Measurements from ENCODE around the gene FOXB1. TPM values are rescaled to one million over a fixed set of nuclear protein-coding genes. Genes with fewer than 3 reads are reported as not detected.

FOXB1 gene
- total RNA-seq, 1 donor from 2014 or later = not detected

- Histone ChIP-seq H3K27me3 (peaks cover 5% of the 10 kb centered on the region), H3K36me3 (no peaks in the 10 kb centered on the region), H3K4me3 (no peak overlapping the region), H3K9me3 (no peaks in the 10 kb centered on the region), H3K27ac (no peak overlapping the region), H3K4me1 (no peaks in the 10 kb centered on the region)
- no peak for DNase-seq
- TF ChIP-seq CTCF (IDR thresholded peaks at IDR 0.05) = no peak
- no peak for ATAC-seq
- intact Hi-C loops (cut with DNase I) = no loop called here
These were observed 38.4 kb upstream of the FOXB1 start for GRCh38 chr15:59965741-59966140.

- H3K9me3 ChIP-seq = no peaks in the 10 kb centered on the region
- no peak for ATAC-seq
- TF ChIP-seq CTCF (IDR thresholded peaks at IDR 0.05) = no peak
- intact Hi-C loops (cut with DNase I) = no loop called here
- no peak overlapping the region for H3K4me3 ChIP-seq
- H3K27me3 ChIP-seq = peaks cover 6% of the 10 kb centered on the region
- H3K27ac ChIP-seq = no peak overlapping the region
- H3K4me1 ChIP-seq = no peaks in the 10 kb centered on the region
- H3K36me3 ChIP-seq = no peaks in the 10 kb centered on the region
- DNase-seq = no peak
These were observed 37.8 kb upstream of the FOXB1 start for GRCh38 chr15:59966262-59966661.

GRCh38 chr15:59968314-59968713, 35.8 kb upstream of the FOXB1 start:
- Histone ChIP-seq H3K27ac (no peak overlapping the region), H3K9me3 (no peaks in the 10 kb centered on the region), H3K36me3 (no peaks in the 10 kb centered on the region), H3K4me1 (no peaks in the 10 kb centered on the region), H3K27me3 (peaks cover 6% of the 10 kb centered on the region), H3K4me3 (no peak overlapping the region)
- TF ChIP-seq CTCF (IDR thresholded peaks at IDR 0.05) = no peak
- intact Hi-C loops (cut with DNase I) = no loop called here
- ATAC-seq (no peak), DNase-seq (no peak)

- TF ChIP-seq CTCF (IDR thresholded peaks at IDR 0.05) = no peak
- Histone ChIP-seq H3K4me1 (no peaks in the 10 kb centered on the region), H3K36me3 (no peaks in the 10 kb centered on the region), H3K27me3 (peaks cover 6% of the 10 kb centered on the region), H3K4me3 (no peak overlapping the region), H3K27ac (no peak overlapping the region), H3K9me3 (no peaks in the 10 kb centered on the region)
- ATAC-seq (no peak), DNase-seq (no peak)
- intact Hi-C loops (cut with DNase I) = no loop called here
These were observed 31.9 kb upstream of the FOXB1 start for GRCh38 chr15:59972241-59972640.

- H3K27me3 ChIP-seq = peaks cover 4% of the 10 kb centered on the region
- no peak for DNase-seq
- no peaks in the 10 kb centered on the region for H3K4me1 ChIP-seq
- intact Hi-C loops (cut with DNase I) = no loop called here
- H3K36me3 ChIP-seq = no peaks in the 10 kb centered on the region
- H3K9me3 ChIP-seq = no peaks in the 10 kb centered on the region
- no peak for TF ChIP-seq CTCF (IDR thresholded peaks at IDR 0.05)
- no peak overlapping the region for H3K27ac ChIP-seq
- peak; percentile 66 for ATAC-seq
- H3K4me3 ChIP-seq = no peak overlapping the region
These were observed 27.4 kb upstream of the FOXB1 start for GRCh38 chr15:59976480-59977271.

Data from upper lobe of right lung (tissue), 1 donor.